Measurements from ENCODE around the gene MAGEC1.
"Not testable (repeated sequence)": the region's sequence is repeated elsewhere in the genome, so short reads cannot be mapped to it uniquely, and the experiment has no call there.

Gene MAGEC1, protein sequence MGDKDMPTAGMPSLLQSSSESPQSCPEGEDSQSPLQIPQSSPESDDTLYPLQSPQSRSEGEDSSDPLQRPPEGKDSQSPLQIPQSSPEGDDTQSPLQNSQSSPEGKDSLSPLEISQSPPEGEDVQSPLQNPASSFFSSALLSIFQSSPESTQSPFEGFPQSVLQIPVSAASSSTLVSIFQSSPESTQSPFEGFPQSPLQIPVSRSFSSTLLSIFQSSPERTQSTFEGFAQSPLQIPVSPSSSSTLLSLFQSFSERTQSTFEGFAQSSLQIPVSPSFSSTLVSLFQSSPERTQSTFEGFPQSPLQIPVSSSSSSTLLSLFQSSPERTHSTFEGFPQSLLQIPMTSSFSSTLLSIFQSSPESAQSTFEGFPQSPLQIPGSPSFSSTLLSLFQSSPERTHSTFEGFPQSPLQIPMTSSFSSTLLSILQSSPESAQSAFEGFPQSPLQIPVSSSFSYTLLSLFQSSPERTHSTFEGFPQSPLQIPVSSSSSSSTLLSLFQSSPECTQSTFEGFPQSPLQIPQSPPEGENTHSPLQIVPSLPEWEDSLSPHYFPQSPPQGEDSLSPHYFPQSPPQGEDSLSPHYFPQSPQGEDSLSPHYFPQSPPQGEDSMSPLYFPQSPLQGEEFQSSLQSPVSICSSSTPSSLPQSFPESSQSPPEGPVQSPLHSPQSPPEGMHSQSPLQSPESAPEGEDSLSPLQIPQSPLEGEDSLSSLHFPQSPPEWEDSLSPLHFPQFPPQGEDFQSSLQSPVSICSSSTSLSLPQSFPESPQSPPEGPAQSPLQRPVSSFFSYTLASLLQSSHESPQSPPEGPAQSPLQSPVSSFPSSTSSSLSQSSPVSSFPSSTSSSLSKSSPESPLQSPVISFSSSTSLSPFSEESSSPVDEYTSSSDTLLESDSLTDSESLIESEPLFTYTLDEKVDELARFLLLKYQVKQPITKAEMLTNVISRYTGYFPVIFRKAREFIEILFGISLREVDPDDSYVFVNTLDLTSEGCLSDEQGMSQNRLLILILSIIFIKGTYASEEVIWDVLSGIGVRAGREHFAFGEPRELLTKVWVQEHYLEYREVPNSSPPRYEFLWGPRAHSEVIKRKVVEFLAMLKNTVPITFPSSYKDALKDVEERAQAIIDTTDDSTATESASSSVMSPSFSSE

DNA sequence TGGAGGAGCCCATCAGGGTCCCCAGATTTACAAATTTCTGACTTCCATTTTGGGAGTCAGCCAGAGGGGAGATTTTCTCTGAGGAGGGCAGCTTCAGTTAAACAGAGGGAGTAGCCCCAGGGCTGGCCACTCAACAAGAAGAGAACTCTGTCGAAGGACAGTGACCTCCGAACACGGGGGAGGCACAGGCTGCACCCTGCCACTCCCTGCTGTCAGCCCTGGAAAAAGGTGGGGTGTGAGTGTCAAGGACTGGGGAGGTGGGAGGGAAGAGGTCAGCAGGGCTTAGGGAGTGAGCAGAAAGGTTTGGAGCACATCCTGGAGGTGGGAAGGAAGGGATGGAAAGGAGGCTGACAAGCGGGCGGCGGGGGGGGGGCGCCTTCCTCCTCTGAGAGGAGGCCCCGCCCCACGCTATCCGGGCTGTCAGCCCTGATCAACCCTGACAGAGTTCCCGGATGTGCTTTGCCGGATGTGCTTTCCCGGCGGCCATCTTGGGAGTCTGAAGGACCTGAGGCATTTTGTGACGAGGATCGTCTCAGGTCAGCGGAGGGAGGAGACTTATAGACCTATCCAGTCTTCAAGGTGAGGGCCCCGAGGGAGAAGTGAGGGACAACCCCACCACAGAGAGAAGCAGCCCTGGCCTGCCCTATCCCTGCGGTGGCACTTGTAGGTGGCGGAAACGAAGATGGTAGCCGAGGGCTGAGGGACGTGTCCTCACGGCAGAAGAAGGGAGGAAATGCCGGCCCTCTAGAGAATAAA is at the start of gene MAGEC1:
Gene MAGEC1 (plus strand): TSS at position 495 of the 756 bp plus-strand sequence. CDS start 1,179 bp downstream, outside the sequence.
- no peaks in the 10 kb centered on the region for H3K4me1 ChIP-seq
- no peak within 1 kb of the TSS for H3K9ac ChIP-seq
- no peak for TF ChIP-seq Cebpa-rat (IDR thresholded peaks at IDR 0.05)
- no peak within 1 kb of the TSS for H3K4me2 ChIP-seq
- no peak within 1 kb of the TSS for H3K4me3 ChIP-seq
- no peak within 1 kb of the TSS for H3K27ac ChIP-seq
- peaks cover 87 to 100% (median 100%) of the 10 kb centered on the region in 11 experiments for H3K27me3 ChIP-seq
- H3K9me3 ChIP-seq (replicated peaks in 1 of 11) = peaks cover 0 to 42% (median 0%) of the 10 kb centered on the region in 11 experiments; a peak in 5 of 22 replicates
- no peaks in the 10 kb centered on the region for H3K36me3 ChIP-seq
- H4K20me1 ChIP-seq = no peaks in the 10 kb centered on the region; a peak in 6 of 22 replicates

DNA sequence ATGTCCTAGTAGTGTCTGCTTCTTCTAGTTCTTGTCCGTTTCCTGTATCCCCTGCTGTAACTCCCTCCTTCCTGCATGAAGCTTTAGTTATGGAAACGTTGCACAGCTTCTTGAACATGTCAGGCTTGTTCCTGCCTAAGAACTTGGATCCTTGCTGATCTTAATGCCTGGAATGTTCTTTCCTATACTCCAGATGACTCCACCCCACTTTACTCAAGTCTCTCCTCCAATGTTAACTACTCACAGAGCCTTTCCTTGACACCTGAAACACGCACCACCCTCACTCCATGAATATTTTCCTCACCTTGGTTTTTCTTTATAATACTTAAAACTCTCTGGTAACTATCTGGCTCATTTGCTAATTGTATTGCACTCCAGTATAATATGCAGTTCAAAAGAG is 46.2 kb upstream of the MAGEC1 start:
- H3K9me3 ChIP-seq (replicated peaks in 1 of 11) = no peaks in the 10 kb centered on the region; a peak in 1 of 22 replicates
- H3K27ac ChIP-seq = no peak overlapping the region
- no peaks in the 10 kb centered on the region for H4K20me1 ChIP-seq
- H3K9ac ChIP-seq = no peak overlapping the region
- no peaks in the 10 kb centered on the region for H3K36me3 ChIP-seq
- TF ChIP-seq Cebpa-rat (IDR thresholded peaks at IDR 0.05) = no peak
- no peaks in the 10 kb centered on the region for H3K4me1 ChIP-seq
- H3K4me2 ChIP-seq = no peak overlapping the region
- H3K27me3 ChIP-seq = peaks cover 76 to 100% (median 98%) of the 10 kb centered on the region in 11 experiments
- H3K4me3 ChIP-seq = no peak overlapping the region

DNA sequence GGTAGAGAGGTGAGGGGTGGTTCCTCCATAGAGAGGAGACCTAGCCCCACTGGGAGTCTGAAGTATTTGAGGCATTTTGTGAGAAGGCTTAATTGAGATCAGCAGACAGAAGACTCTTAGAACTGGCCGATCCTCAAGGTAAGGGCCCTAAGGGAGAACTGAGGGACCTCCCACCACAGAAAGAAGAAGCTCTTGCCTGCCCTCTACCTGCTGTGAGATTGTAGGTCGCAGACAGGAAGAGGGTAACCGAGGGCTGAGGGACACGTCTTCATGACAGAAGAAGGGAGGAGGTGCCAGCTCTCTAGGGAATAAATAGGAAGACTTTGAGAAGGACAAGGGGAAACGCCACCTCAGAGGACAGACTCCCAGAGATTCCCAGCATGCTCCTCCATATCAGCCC is 24.1 kb upstream of the MAGEC1 start:
- TF ChIP-seq Cebpa-rat (IDR thresholded peaks at IDR 0.05) = no peak
- no peak overlapping the region for H3K4me2 ChIP-seq

DNA sequence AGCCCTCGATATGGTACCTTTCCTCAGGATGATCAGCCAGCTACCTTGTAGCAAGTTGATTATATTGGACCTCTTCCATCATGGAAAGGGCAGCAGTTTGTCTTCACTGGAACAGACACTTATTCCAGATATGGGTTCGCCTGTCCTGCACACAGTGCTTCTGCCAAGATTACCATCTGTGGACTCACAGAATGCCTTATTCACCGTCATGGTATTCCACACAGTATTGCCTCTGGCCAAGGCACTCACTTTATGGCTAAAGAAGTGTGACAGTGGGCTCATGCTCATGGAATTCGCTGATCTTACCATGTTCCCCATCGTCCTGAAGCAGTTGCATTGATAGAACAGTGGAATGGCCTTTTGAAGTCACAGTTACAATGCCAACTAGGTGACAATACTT is 14.9 kb upstream of the MAGEC1 start:
- not testable (repeated sequence) for H3K4me2 ChIP-seq, H3K4me3 ChIP-seq, H3K36me3 ChIP-seq, H3K4me1 ChIP-seq, H3K9ac ChIP-seq, H4K20me1 ChIP-seq, H3K27ac ChIP-seq
- peaks cover 64 to 95% (median 86%) of the 10 kb centered on the region in 11 experiments for H3K27me3 ChIP-seq
- H3K9me3 ChIP-seq (replicated peaks in 1 of 11) = peaks cover 0 to 12% (median 0%) of the 10 kb centered on the region in 11 experiments; a peak in 4 of 22 replicates

More for the DNA sequence above, 24.1 kb upstream of the MAGEC1 start:
- Histone ChIP-seq H3K27me3 (peaks cover 83 to 96% (median 93%) of the 10 kb centered on the region in 11 experiments), H3K9me3 (replicated peaks in 1 of 11) (peaks cover 0 to 20% (median 4%) of the 10 kb centered on the region in 11 experiments; a peak in 8 of 22 replicates), H3K27ac (no peak overlapping the region), H3K4me3 (no peak overlapping the region), H3K4me1 (no peaks in the 10 kb centered on the region), H3K9ac (no peak overlapping the region), H3K36me3 (no peaks in the 10 kb centered on the region), H4K20me1 (peaks cover 0 to 9% (median 0%) of the 10 kb centered on the region in 11 experiments; a peak in 3 of 22 replicates)

DNA sequence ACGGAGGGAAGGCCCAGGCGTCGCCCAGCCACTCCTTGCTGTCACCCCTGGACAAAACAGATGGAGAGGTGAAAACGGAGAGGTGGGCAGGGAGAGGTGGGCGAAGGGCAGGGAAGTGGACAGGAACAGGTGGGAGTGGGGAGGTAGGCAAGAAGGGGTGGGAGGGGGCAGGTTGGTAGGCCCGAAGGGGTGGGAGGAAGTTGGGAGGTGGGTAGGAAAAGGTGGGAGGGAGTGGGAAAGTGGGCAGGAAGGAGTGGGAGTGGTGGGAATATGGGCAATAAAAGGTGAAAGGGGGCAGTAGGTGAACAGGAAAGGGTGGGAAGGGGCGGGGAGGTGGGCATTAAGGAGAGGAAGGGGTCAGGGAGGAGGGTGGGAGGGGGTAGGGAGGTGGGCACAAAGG is 9.0 kb upstream of the MAGEC1 start:
- no peaks in the 10 kb centered on the region for H3K36me3 ChIP-seq

DNA sequence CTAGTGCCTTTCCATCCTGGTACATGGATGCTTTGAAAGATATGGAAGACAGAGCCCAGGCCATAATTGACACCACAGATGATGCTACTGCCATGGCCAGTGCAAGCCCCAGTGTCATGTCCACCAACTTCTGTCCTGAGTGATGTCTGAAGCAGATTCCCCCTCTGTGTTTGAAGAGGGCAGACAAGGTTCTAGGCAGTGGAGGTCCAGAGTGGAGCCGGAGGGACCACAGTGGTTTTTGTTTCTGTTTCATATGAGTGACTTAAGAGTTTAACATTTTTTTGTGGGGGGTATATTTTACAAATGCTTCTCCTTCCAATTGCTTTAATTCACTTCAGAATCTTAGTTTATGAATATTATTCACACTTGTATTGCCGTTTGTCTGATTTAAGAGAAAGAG is 6.0 kb upstream of the MAGEC1 start:
- TF ChIP-seq Cebpa-rat (IDR thresholded peaks at IDR 0.05) = no peak
- H3K4me2 ChIP-seq = no peak overlapping the region

More for the DNA sequence above, 9.0 kb upstream of the MAGEC1 start:
- Histone ChIP-seq H3K27ac (no peak overlapping the region), H3K4me1 (no peaks in the 10 kb centered on the region), H3K9ac (no peak overlapping the region), H3K4me3 (no peak overlapping the region), H4K20me1 (no peaks in the 10 kb centered on the region; a peak in 2 of 22 replicates), H3K4me2 (no peak overlapping the region), H3K9me3 (replicated peaks in 1 of 11) (no peaks in the 10 kb centered on the region), H3K27me3 (peaks cover 43 to 78% (median 66%) of the 10 kb centered on the region in 11 experiments)
- no peak for TF ChIP-seq Cebpa-rat (IDR thresholded peaks at IDR 0.05)

DNA sequence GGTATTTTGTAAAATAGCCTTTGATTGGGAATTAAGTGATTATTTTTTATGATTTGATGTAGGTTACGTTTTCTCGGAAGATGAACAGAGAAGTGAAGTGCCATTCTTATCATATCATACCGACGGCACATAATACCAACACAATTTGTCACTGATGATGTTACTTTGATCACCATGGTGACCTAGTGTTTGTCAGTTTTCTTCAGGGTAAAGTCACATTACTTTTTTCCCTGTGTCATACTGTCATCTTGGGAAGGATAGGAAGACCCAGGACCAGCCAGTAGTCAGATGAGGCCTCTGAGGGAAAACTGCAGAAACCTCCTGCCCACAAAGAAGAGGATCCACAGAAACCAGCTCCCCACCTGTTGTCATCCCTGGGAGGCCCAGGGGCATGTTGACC is 1.3 kb upstream of the MAGEC1 start:
- Histone ChIP-seq H3K36me3 (no peaks in the 10 kb centered on the region), H3K9ac (no peak overlapping the region), H3K4me1 (no peaks in the 10 kb centered on the region), H3K9me3 (replicated peaks in 1 of 11) (peaks cover 0 to 30% (median 0%) of the 10 kb centered on the region in 11 experiments; a peak in 5 of 22 replicates), H3K4me2 (no peak overlapping the region), H3K27ac (no peak overlapping the region), H3K27me3 (peaks cover 87 to 100% (median 100%) of the 10 kb centered on the region in 11 experiments), H4K20me1 (no peaks in the 10 kb centered on the region; a peak in 6 of 22 replicates), H3K4me3 (no peak overlapping the region)
- no peak for TF ChIP-seq Cebpa-rat (IDR thresholded peaks at IDR 0.05)

More for the DNA sequence above, 6.0 kb upstream of the MAGEC1 start:
- Histone ChIP-seq H3K4me3 (no peak overlapping the region), H3K9me3 (replicated peaks in 1 of 11) (no peaks in the 10 kb centered on the region), H3K27me3 (peaks cover 47 to 85% (median 75%) of the 10 kb centered on the region in 11 experiments), H3K9ac (no peak overlapping the region), H3K4me1 (no peaks in the 10 kb centered on the region), H3K36me3 (no peaks in the 10 kb centered on the region), H4K20me1 (no peaks in the 10 kb centered on the region; a peak in 4 of 22 replicates), H3K27ac (no peak overlapping the region)

DNA sequence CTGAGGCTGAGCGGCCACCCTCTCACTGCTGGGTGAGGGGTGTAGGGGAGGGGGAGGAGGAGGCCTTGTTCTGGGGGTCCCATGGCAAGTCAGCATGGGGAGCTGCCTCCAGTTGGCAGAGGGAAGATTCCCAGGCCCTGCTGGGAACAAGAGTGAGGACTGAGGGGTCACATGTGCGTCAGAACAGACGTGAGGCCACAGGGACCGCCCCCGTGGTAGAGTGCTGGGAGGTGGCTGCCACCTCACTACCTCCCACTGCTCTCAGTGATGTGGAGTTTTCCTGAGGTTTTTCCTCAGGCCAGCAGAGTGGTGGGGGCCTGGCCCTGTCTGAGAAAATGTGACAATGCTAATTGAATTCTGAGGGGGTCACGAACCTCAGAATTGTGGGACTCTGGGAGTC is 568 bp downstream of the MAGEC1 start:
- Histone ChIP-seq H3K4me1 (no peaks in the 10 kb centered on the region), H3K9ac (no peak overlapping the region), H3K27me3 (peaks cover 87 to 100% (median 100%) of the 10 kb centered on the region in 11 experiments), H3K27ac (no peak overlapping the region), H3K4me2 (no peak overlapping the region), H3K36me3 (no peaks in the 10 kb centered on the region), H3K9me3 (replicated peaks in 1 of 11) (peaks cover 0 to 44% (median 0%) of the 10 kb centered on the region in 11 experiments; a peak in 5 of 22 replicates), H4K20me1 (no peaks in the 10 kb centered on the region; a peak in 6 of 22 replicates), H3K4me3 (no peak overlapping the region)
- no peak for TF ChIP-seq Cebpa-rat (IDR thresholded peaks at IDR 0.05)

Measured in BLaER1 treated with 17β-estradiol and CSF1 and Interleukin-3, amounts not matched to agents 10 nM and 100 nM (cell line).